Stimulated activated CD8-positive, alpha-beta memory T cell treated with anti-CD3 and anti-CD28 coated beads, Interleukin-12 subunit alpha, Interleukin-12 subunit beta, amount 100 ng/mL, for 4 hours (primary cell): ENCODE data around the gene NT5C3B.

ENCODE experiments used
- DNase-seq: peaks from one replicate; pipeline ENCODE4 v3.0.0-alpha.2; 2020; ENCODE audit warnings: low read depth

The NT5C3B gene

DNA sequence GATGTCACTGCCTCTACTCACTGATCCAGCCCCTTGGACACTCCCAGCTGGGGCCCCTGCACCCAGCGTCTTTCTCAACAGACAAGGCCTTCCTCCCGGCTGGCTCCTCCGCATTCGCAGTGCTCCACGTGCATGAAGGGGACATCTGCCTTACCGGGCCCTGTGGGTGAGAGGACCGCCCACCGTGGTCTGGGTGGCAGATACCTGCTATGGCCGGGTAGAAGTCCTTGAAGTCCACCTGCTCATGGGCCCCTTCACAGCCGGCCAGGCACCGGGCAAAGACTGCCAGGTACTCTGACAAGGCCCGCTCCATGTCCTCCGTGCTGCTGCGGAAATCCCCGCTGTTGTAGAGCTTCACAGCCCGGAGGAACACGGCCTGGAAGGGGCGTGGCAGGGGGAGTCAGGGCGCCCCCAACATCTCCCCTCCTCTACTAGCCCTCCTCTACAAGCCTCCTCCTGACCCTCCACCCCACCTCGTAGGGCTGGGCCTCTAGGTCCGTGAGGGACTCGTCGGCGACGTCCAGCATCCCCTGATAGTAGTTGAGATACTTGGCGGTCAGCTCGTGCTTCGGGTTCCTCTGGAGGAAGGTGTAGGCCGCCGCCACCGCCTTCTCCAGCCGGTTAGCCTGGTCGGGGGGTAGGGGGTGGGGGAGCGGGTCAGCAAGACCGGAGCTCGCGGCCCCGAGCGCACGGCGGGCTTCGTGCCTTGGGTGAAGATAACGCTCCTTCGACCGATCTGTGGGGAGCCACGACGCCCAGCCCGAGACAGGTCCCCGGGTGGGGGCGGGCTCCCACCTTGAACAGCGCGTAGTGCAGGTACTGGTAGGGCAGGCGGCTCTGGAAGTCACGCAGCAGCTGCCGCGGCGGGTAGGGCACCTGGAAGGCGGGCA, 25.1 kb downstream of the NT5C3B start:
- no peak for DNase-seq

DNA sequence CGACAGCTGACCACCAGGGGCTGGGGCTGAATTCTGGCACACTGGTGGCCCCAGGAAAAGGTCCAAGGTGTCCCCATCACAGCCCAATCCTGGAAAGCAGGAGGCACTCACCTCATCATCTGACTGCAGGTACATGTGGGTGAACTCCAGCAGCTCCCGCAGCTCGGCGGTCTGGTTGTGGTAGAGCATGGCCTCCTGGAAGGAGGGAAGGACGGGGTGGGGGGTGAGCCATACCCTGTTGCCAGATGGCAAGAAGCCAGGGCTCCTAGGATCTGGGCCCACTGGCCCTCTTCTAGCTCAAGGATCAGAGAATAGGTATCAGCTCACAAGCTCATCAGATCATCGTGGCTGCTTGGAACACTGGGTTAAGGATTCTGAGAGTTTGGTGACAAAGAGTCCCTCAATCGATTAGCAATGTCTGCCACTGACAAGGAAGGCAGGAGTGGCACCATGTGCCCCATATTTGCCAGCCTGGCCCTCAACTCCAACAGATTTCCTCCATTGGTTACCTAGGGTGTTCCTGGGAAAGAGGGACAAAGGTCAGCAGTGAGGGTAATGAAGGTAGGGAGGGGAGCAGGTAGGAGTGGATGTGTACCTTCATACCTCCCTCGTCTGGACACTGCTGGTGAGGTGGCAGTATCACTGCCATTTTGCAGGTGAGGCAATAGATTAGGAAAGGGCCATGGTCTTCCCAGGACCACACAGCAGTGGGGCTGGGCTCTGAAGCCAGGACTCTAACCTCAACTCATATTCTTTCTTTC, 29.2 kb downstream of the NT5C3B start:
- DNase-seq: no peak

DNA sequence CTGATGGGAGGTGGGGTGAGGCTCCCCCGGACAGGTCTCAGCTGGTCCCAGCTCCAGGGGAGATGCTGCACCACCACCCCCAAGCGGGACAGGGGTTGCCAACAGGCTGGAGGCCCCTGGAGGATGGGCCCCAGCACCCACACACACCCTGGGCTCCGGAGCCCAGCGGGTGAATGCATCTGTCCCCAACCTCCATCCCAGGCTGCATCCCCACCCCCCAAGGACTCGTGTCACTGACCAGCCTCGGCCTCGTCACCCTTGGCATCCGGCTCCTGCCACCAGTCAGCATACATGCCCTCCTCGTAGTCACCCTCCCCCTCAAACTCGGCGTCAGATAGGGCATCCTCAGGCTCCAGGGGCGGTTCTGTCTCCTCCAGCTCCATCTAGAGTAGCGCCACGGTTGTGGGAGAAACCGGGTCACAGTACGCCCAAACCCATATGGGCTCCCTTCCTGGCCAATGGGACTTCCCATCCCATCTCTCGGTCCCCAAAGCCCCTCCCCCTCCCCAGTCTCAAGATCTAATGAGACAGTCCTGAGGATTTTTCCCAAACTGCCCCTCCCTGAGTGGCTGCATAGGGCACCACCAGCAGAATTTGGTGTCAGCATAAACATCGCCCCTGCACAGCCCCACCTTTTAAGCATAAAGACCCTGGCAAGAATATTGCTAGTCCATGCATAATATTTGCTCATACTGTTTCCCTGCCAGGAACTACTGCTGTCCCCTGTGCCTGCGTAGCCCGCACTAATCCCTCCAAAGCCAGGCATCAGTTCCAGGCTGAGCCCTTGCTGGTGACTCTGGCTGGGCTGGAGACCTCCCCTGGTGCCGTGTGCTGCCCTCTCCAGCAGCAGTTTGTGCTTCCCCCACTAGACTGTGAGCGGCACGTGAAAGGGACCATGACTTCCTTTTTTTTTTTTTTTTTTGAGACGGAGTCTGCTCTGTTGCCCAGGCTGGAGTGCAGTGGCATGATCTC, 32.7 kb downstream of the NT5C3B start:
- DNase-seq: no peak

DNA sequence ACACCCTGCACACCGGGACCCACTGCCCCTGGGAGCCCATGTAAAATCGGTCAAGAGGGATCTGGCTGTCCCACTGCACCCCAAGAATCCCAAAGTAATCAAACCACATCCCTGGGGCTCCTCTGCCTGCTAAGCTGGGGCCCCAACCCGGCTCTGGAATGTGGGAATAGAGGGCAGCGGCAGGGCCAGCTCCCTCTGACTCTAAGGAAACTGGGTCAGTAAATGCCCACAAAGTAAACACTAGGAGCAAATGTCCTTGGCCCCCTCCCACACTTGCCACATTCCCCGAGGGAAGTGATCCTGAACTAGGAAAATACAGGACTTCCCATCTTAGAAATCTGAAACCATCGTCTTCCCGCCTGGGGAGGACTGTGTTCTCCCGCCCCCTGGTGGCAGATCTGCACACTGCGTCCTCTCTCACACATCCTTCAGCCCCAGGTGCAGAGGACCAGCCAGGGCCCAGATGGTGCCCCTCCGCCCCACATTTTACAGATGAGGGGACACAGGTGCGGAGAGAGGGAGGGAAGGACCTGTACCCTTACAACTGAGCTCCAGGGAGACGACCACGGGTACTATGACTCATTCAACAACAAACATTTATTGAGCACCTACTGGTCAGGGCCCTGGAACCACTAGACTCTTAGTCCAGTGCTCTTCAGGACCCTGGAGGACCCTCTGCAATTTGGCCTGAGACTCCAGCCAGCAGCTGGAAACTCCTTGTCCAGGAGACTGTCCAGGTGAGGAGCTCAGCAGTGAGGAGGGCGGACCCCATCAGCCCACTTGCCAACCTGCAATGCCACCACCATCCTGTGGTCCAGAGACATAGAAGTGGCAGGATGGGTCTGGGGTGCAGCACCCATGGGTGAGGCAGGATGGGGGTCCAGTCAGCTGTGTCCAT, 34.4 kb downstream of the NT5C3B start:
- peak; percentile 46 for DNase-seq

DNA sequence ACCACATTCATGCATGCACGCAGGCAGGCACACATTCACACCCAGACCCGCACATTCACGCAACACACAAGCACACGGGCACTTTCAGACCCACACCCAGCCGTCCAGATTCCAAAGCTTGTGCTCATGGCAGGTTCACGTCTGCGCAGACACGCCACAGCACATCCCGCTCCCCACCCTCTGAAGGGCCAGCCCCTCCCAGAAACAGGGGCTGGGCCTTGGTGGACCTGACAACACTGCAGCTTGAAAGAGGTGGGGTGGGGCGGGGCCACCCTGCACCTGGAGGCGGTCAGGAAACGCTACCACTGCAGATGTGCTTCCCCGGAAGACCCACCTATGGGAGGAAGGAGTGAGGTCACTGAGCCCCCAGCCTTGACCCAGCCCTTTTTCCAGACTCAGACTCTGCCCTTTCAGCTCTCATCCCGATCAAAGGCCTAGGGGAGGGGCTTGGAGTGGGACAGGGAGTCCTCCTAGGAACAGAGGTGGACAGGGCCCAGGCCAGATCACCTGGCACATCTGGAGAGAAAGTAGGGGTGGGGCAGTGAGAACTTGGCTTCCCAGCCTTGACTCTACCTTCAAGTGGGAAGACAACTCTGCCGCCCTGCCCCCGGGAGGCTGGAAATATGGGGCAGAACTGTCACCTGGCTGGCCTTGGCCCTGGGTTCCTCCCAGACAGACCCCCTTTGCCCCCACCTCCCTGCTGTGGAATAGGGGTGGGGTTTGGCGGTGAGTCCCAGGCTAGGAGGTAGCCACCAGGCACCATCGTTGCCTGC, 35.2 kb downstream of the NT5C3B start:
- DNase-seq: no peak

DNA sequence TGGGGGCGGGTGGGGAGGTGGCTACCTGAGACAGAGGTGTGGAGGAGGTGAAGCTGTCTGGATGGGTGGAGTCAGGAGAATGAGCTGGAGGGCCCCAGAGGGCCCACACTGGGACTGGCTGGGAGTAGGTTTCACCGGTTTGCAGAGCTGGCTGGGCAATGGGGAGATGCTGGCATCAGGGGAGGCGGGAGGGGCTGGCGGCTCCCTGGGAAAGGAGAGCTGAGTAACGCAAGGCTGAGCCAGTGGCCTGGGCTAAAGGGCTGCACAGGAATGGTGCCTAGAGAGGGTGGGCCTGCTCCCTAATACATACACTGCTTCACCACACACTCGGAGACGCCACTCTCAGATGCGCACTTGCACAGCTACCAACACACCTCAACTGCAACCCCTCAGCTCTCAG, 36.7 kb downstream of the NT5C3B start:
- no peak for DNase-seq

DNA sequence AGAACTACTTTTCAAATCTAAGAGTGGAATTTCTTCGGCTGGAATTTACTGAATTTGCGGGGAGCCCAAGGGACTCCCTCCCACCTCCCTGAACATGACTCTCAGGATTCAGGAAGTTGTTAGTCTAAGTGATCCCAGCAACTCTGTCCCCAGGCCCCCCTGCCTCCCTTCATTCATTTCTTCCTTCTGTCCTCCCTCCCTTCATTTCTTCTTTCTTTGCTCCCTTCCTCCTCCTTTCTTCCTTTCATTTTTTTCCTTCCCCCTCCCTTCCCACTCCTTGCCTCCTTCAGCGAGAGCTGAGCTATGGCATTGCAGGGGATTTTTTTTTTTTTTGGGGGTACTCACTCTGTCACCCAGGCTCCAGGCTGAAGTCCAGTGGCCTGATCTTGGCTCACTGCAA, 38.7 kb downstream of the NT5C3B start:
- no peak for DNase-seq

DNA sequence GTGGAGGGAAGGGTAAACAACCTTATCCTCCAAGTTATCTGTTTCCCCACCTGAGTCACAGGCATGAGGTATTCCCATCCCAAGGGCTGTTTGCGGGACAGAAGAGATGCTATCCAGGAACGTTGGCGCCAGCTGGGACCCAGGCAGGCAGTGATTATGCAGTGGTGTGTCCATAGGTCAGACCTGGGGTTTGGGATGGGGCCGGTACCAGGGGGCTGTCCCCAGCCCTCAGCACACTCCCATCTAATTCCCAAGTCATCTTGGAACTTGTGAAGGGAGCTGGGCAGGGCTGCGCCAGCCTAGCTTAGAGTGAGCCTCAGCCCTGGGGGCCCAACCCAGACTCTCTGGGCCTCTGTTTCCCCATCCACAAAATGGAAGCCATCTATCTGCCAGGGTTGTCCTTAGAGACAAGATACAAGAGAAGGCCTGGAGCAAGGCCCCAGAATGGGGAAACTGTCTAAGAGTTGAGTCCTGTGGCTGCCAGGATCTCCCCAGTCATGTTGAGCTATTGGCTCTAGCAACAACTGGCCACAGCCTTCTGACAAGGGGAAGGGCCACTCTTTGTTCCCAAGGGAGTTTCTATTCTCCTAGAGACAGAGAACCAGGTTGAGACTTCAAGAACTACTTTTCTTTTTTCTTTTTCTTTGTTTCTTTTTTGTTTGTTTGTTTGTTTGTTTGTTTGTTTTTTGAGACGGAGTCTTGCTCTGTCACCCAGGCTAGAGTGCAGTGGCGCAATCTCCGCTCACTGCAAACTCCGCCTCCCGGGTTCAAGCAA, 39.7 kb downstream of the NT5C3B start:
- DNase-seq: no peak

DNA sequence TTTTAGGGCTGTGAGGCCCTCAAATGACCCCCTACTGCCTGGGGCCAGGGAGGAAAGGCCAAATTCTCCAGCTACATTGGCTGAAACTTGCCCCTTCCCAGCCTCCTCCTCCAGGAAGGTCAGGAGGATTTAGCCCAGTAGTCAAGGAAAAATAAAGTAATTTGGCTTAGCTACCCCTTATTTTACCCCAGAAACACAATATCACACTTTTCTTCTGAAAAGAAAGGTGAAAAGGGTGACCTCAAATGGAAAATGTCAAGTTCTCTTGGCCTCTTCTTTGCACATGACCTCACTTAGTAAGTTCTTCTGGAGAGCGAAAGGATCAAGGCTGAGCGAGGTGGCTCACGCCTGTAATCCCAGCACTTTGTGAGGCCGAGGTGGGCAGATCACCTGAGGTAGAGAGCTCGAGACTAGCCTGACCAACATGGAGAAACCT, 41.5 kb downstream of the NT5C3B start:
- DNase-seq: no peak

DNA sequence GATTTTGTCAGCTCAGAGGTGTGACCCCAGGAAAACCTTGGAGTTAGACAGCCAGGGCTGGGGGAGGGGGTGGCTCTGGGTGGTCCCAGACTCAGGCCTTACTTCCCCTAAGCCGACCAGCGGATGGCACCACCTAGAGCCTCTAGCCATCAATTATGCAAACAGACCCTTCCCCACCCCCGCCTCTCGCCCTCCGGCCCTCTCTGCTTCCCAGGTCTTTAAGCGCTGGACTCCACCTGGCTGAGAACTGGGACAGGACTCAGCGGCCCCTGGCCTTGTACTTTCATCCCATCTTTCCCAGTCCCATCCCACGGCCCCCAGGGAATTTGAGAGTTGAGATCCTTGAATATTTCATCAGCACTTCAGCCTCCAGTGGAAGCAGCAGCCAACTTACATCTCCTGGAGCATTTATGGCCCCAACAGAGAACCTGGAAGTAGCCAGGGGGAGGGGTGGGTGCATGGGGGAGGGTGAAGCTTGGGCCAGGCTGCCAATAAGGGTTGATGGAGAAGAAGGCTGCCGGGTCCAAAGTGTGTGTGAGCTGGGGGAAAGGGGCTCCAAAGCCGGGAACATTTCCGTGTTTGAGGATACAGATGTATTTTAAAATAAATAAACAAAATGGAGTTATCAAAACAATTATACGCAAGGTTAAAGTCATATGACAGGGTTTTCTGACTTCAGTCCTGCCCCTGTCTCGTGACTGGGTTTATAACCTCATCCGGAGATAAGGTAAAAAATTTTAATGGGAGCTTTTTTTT, 42.1 kb downstream of the NT5C3B start:
- DNase-seq: no peak

DNA sequence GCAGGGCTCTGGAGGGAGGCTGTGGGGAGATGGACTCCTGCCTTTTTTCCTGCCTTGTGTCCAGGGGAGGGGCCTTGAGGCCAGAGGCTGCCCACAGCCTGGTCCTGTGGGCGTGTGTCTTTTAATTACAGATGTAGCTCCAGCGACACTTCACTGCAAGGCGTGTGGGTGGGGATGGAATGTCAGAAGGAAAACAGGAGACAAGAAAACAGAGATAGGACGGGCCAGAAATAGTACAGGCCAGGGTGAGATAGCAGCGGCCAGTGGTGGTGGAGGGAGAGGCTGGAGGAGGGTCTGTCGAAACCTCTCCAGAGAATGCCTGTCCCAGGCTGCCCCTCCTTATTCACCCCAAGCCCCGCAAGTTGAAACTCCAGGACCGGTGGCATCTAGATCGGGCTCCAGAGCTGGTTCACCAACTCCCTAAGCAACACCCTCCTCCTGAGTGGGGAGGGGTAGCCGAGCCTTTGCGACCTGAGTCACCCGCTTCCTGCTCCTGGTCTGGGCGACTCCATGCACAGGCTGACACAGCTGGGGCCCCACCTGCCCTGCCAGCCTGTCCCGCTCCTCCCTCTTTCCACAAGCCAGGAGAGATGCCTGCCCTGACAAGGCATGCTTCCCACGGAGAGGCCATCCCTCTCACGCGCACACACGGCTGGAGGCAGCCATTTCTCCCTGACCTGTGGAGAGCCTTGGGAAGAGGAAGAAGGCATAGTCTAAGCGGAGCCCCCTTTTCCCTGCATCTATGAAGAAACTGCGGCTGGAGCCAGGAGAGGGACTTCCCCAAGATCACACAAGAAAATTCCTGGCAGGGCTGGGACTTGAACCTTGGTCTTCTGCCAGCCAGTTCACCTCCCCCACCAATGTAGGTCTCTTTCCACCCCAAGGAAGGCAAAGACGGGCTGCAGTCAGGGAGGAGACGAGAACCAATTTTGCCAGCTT, 42.9 kb downstream of the NT5C3B start:
- no peak for DNase-seq

DNA sequence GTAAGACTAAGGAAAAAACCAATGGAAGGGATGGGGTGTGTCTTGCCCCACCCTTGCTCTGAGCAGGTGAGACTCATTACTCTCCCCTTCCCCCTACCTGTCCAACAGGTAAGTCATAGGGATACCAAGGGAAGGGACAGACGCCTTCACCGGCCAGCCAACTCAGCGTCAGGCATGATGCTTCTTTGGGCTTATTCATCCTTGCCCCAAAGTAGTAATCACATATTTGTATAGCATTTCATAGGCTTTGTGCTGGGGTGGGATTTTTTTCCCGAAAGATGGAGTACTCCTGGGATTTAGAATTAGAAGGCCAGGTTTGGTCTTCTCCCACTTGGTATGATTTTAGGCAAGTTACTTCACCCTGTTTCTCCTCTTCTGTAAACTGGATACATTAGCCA, 49.0 kb downstream of the NT5C3B start:
- no peak for DNase-seq

DNA sequence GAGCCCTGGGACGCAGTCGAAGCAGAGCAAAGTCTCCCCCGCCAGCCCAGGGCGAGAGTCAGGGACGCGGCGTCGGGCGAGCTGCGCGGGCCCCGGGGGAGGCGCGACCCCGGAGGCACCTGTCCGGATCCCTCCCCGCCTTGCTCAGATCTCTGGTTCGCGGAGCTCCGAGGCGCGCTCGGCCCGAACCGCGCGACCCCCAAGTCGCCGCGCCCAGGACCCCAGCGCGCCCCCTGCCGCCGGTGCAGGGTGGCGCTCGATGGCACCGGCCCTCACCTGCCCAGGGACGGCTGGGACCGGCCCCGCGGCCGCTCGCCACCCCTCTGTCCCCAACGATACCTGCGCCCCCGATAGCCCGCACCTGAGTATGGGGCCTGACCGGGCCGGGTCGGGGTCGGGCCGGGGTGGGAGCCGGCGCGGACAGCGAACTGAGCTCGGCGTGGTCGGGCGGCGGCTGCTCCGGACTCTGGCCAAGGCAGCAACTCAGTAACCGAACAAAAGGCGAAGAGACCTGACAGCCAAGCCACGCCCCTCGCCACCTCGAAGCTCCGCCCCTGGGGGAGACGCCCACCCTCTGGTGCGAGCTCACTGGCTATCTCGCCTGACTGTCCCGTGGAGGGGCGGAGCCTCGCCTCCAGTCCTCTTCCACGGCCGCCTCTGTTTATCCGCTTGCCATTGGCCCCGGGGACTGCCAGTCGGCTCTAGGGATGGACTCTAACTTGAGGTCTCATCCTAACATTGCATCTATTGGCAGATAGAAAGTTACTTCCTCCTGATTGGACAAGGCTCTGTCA, 49.6 kb downstream of the NT5C3B start, which contains the start of gene JUP:
TSS of gene JUP (minus strand) at position 485 of the 794 bp plus-strand sequence. CDS start 14,857 bp downstream, outside the sequence.
- DNase-seq: peak; percentile 76

DNA sequence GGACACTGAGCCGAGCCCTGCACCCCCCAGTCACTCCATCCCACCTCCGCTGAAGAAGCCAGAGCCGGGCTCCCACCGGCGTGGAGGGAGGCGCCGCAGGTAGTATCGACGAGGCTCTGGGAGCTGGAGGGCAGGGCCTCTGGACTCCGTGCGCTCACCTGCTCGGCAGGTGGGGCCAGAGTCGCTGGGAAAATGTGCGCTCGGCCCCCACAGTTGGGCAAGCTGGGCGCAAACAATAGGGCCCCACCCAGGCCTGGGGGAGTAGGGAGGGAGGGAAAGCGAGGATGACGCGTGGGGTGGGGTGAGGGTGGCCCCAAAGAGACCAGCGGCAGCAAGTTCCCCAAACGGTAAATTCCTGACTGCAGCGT, 50.2 kb downstream of the NT5C3B start:
- DNase-seq: no peak

DNA sequence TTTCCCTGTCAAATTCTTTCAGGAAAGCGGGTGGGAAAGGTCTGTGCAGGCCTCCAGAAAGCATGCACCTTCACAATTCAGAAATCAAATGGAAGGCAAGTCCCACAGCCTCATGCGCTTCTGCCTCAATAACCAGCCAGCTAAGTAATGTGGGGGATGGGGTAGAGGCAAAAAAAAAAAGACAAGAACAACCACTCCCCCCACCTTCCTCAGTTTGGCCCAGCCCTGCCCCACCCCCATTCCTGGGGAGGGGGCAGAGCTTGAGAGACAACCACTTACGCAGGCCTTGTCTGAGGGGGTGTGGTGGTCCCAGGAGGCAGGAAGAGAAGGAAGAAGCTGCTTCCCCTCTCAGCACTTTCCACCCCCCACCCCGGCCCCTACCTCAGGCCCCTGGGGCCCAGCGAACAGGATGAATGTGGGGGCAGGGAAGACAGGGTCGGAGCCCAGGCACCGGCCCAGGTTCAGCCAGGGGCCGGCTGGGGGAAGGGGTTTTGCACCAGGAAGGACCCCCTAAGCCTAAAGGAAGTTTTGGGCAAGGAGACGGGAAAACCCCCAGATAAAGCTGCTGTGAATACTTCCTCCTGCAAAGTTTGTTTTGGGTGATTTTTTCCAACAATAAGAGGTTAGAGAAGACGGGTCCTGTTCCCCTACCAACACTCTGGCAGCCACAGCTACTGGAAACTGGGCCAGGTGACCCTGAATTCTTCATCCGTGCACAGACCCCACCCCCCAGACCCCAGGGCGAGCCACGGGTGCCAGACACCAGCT, 50.8 kb downstream of the NT5C3B start:
- DNase-seq: no peak

DNA sequence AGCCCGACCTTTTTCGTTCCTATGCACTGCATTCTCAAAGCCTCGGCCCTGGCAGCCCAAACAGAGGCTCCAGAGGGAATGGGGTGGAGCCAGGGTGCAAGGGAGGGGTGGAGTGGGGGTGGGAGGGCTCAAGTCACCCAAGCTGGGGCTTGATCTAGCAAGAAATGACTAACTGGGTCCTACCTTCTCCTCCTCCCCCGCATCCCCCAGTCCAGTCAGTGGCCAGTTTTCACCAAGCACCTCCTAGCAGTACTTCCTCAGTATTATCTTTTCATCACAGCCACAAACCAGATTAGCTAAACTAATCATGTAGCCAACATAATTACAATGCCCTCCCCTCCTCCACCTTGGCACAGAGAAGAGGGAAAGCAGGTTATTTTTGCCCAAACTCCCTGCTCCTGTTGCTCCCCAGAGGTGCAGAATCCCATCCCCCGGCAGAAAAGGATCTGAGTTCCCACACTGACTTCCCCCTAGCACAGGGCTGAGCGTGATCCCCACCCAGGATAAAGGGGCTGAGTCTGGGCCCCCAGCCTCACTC, 51.8 kb downstream of the NT5C3B start:
- DNase-seq: no peak
